Measurements from ENCODE around the gene RTKN. TPM values are rescaled to one million over a fixed set of nuclear protein-coding genes. Genes with fewer than 3 reads are reported as not detected.
A peak's percentile ranks its signal among the peaks of the same experiment; 100 is the strongest.

Gene RTKN
- total RNA-seq, 1 donor from 2014 or later = 88.4 TPM

DNA sequence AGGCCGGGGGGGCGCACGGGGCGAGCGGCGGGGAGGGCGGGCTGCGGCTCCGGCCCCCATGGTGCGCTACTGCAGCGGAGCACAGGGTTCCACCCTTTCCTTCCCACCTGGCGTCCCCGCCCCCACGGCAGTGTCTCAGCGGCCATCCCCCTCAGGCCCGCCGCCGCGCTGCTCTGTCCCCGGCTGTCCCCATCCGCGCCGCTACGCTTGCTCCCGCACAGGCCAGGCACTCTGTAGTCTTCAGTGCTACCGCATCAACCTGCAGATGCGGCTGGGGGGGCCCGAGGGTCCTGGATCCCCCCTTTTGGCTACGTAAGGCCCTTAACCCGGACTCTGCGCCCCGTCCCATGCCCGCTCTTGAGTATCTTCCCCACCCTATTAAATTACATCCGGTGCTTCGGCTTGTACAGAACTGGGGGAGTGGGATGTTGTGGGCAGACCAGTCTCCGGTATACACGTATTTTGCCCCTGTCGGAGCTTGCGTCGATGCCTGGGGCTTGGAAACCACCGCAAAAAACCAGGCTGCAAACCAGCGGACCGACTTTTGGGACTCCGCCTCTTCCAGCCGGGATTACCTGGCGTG lies 15.9 kb upstream of the RTKN start:
- DNase-seq (ENCODE audit: low read depth) = no peak
- H3K27me3 ChIP-seq (ENCODE audit: control insufficient read depth, insufficient read depth, low read length) = no peaks in the 10 kb centered on the region
- H3K36me3 ChIP-seq (ENCODE audit: control insufficient read depth, insufficient read depth, low read length) = no peaks in the 10 kb centered on the region
- no peak for TF ChIP-seq CTCF (IDR thresholded peaks at IDR 0.05; ENCODE audit: insufficient read depth, low read length, poor library complexity, severe bottlenecking)
- peak overlapping the region; percentile 58 for H3K4me3 ChIP-seq (ENCODE audit: low read depth, low read length)

DNA sequence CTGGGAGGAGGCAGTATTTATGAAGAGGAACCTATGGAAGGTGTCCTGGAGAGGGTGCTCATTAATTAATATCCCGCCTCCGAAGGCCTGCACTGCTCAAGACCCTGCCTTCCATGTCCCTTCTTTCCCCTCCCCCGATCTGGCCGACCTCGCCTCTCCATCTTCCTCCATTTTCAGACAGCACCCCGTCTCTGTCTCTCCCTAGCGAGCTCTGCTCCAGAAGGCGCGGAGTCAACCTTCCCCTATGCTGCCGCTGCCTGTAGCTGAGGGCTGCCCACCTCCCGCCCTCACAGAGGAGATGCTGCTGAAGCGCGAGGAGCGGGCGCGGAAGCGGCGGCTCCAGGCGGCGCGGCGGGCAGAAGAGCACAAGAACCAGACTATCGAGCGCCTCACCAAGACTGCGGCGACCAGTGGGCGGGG lies 15.4 kb upstream of the RTKN start:
- no peaks in the 10 kb centered on the region for H3K27me3 ChIP-seq (ENCODE audit: control insufficient read depth, insufficient read depth, low read length)
- TF ChIP-seq CTCF (IDR thresholded peaks at IDR 0.05; ENCODE audit: insufficient read depth, low read length, poor library complexity, severe bottlenecking) = no peak
- no peak for DNase-seq (ENCODE audit: low read depth)
- H3K4me3 ChIP-seq (ENCODE audit: low read depth, low read length) = peak overlapping the region; percentile 58
- H3K36me3 ChIP-seq (ENCODE audit: control insufficient read depth, insufficient read depth, low read length) = no peaks in the 10 kb centered on the region

GRCh38 chr2:74454654-74455511 lies 13.1 kb upstream of the RTKN start, which contains the start of gene INO80B:
INO80B (plus strand) TSS chr2:74455087; CDS start chr2:74455117, 30 bp downstream.
- Histone ChIP-seq H3K4me3 (ENCODE audit: low read depth, low read length) (peak within 1 kb of the TSS; percentile 59), H3K27me3 (ENCODE audit: control insufficient read depth, insufficient read depth, low read length) (no peaks in the 10 kb centered on the region), H3K36me3 (ENCODE audit: control insufficient read depth, insufficient read depth, low read length) (no peaks in the 10 kb centered on the region)
- peak; percentile 90 for DNase-seq (ENCODE audit: low read depth)
- TF ChIP-seq CTCF (IDR thresholded peaks at IDR 0.05; ENCODE audit: insufficient read depth, low read length, poor library complexity, severe bottlenecking) = no peak

DNA sequence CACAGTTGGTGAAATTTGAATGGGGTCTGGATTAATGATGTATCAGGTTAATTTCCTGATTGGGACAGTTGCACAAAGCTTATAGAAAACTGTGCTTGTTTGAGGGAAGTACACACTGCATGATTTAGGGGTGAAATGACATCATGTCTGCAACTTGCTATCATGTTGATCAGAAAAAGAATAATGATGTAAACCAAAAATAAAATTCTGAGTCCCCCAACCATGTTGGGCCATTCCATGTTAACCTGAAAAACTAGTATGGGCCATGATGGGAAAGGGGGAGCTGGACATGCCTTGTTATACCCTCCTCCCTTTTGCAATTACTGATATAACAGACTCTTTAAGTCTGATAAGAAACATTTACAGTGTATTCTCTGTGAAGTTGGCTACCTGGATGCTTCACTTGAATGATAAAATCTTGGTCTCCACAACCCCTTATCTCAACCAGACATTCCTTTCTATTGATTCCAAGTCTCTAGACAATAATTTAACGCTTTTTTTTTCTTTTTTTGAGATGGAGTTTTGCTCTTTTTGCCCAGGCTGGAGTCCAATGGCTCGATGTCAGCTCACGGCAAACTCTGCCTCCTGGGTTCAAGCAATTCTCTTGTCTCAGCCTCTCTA lies 8.9 kb upstream of the RTKN start:
- Histone ChIP-seq H3K36me3 (ENCODE audit: control insufficient read depth, insufficient read depth, low read length) (no peaks in the 10 kb centered on the region), H3K4me3 (ENCODE audit: low read depth, low read length) (no peak overlapping the region), H3K27me3 (ENCODE audit: control insufficient read depth, insufficient read depth, low read length) (no peaks in the 10 kb centered on the region)
- TF ChIP-seq CTCF (IDR thresholded peaks at IDR 0.05; ENCODE audit: insufficient read depth, low read length, poor library complexity, severe bottlenecking) = no peak
- no peak for DNase-seq (ENCODE audit: low read depth)

GRCh38 chr2:74448771-74449170 lies 7.0 kb upstream of the RTKN start:
- Histone ChIP-seq H3K4me3 (ENCODE audit: low read depth, low read length) (no peak overlapping the region), H3K36me3 (ENCODE audit: control insufficient read depth, insufficient read depth, low read length) (no peaks in the 10 kb centered on the region), H3K27me3 (ENCODE audit: control insufficient read depth, insufficient read depth, low read length) (no peaks in the 10 kb centered on the region)
- no peak for TF ChIP-seq CTCF (IDR thresholded peaks at IDR 0.05; ENCODE audit: insufficient read depth, low read length, poor library complexity, severe bottlenecking)
- DNase-seq (ENCODE audit: low read depth) = no peak
